ENCODE measurements around the gene LRRC75A.

The LRRC75A gene

GRCh38 chr17:16494059-16494458, 2.1 kb upstream of the LRRC75A start:
- DNase-seq (ENCODE audit: low read depth in 1 of 2, low spot score in 1 of 2) = no peak

DNA sequence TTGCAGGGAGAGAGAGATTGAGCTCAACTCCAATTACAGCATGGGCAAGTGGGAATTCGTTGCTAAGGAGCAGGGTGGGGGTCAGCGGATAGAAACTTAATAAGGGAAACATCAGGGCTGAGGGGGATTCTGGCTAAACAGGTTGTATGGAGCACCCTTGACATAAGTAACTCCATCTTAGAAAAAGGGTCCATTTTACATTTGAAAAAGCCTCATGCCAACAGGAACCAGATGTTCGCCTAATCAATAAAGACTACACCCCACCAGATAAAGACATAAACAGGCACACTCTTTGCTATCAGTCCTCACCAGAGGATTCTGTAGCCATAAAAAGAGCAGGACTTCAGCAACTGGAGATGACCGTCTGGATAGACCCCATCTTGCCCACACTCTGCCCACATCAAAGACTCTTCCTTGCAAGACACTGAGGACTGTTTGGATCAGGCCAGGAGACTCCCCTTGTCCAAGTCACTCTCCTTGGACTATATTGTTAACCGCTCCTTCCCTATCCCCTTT, 1.6 kb upstream of the LRRC75A start:
- DNase-seq (ENCODE audit: low read depth in 1 of 2, low spot score in 1 of 2) = no peak

- DNase-seq (ENCODE audit: low read depth in 1 of 2, low spot score in 1 of 2) = no peak
These were observed 879 bp upstream of the LRRC75A start for GRCh38 chr17:16492613-16493530.

GRCh38 chr17:16491131-16491702, 776 bp downstream of the LRRC75A start:
- no peak for DNase-seq (ENCODE audit: low read depth in 1 of 2, low spot score in 1 of 2)

- DNase-seq (ENCODE audit: low read depth in 1 of 2, low spot score in 1 of 2) = no peak
These were observed 2.6 kb downstream of the LRRC75A start for GRCh38 chr17:16489431-16489830.

DNA sequence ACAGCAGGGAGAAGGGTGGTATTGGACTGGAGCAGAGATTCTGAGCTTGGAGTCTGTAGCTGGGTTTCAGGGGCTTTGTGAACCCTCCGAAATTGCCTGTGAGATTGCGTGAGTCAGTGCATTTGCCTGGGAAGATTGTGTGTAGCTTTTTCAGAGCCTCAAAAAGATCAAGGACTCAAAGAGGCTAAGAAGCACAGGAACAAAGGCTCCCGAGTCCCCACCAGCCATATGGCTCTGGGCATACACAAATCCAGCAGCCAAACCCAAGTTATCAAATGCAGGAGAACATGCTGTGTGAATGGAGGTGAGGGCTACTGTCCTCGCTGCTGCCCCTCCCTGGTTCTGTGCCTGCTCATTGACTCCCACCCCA, 3.0 kb downstream of the LRRC75A start:
- DNase-seq (ENCODE audit: low read depth in 1 of 2, low spot score in 1 of 2) = no peak

GRCh38 chr17:16488186-16488967, 3.6 kb downstream of the LRRC75A start:
- DNase-seq (ENCODE audit: low read depth in 1 of 2, low spot score in 1 of 2) = no peak

- DNase-seq (ENCODE audit: low read depth in 1 of 2, low spot score in 1 of 2) = no peak
These were observed 5.4 kb downstream of the LRRC75A start for GRCh38 chr17:16486373-16487250.

DNA sequence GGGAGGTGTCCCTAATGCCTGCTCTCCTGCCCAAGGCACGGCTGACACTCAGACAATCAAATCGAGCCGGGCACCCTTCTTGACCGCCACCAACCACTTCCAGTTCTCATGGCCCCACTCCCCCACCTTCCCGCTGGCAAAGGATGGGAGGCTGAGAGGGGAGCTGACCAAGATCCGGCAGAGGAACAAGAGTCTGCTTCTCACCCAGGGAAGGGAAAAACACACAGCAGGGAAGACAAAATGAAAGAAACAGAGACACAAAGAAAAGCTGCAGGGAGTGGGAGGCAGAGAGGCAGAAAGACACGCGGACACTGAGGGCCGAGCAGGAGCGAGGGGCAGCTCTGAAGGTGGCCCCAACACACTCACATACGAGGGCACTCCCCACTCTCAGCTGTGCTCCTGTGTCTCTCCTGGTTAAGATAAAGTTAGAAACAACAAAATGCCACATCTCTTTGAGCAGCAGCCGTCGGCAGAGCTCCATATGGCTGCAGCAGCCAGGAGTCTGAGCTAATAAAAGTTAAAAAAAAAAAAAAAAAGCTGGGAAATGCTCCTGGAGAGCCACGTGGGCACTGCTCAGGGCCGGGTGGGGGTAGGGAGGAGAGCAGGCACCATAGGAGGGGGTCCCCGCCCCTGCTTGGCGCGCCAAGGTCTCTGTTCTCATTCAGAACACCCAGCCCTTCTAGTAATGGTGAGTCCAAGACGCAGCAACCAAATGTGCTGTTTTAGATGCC, 7.4 kb downstream of the LRRC75A start:
- no peak for DNase-seq (ENCODE audit: low read depth in 1 of 2, low spot score in 1 of 2)

DNA sequence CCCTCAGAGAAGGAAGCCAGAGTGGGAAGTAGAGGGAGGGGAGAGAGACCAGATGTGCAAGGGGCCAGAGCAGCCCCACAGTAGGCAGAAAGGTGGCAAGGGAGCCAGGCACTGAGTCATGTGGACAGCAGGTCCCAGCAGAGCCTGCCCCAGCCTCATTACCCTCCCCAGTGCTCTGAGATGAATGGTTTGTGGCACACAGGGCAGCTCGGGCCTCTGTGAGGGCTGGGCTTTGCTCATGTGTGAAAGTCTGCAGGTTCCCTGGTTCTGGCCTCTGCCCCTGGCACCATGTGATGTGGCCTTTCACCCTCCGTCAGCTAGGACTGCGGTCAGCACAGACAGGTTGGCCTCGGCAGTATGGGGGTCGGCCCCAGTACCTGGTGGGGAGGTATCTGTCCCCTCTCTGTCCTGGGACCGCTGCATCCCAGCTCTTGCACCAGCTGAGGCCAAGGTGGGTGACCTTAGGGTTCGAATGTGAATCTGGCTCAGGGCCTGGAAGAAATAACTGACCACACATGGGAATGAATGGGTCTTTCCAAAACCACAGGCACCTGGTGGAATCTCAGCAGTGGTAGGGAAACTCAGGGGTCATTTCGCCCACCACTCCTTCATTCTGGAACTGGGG, 8.9 kb downstream of the LRRC75A start:
- no peak for DNase-seq (ENCODE audit: low read depth in 1 of 2, low spot score in 1 of 2)

DNA sequence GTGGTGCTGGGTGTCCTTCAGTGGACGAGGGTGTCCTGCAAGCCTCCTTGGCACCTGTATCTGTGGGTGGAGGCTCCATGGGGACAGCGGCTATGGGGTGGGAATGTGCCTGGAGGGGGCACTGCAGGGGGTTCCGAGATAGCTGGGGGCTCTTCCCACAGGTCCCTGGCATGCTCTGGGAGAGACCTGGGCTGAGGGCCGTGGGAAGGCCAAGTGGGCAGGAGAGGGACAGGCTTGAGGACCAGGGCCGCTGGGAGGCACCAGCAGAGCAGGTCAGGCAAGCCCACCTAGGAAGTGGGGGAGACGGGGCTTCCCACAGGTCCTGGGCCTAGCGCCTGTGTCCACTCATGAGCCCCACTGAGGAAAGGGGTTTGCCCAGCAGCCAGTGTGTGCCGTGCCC, 9.7 kb downstream of the LRRC75A start:
- no peak for DNase-seq (ENCODE audit: low read depth in 1 of 2, low spot score in 1 of 2)

DNA sequence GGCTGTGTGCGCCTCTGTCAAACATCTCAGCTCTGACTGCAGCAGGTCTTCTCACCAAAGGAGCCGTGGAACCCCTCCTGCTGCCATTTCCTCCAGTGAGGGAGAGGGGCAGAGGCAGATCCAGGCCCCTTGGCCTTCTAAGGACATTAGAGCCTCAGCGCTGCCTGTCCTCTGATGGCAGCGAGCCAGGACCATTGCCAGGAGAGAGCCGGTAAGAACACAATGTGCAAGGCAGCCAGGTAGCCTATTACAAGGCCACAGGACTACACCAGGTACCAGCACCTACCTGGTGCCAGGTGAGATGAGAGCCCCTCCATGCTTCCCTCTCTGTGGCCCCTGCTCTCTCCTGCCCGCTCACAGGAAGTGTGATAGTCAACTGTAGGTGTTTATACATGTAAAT, 11.0 kb downstream of the LRRC75A start:
- no peak for DNase-seq (ENCODE audit: low read depth in 1 of 2, low spot score in 1 of 2)

DNA sequence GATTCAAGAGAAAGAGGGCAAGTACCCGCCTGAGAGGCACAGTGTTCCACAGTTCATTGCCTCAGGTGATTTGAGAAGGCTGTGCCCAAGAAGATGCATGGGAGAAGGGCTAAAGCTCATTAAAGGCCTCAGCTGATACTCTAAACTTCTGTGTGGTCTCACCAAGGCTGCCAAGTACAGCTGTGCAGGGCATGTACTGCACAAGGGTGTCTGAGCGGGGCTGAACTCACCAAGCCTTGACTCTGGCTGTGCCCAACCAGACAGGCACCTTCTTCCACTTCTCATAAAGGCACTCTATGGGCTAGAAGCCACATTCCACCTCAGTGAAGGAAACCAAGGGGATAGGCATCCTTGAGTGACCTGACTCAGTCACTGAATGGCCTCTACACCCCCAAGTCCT, 12.7 kb downstream of the LRRC75A start:
- DNase-seq (ENCODE audit: low read depth in 1 of 2, low spot score in 1 of 2) = no peak

DNA sequence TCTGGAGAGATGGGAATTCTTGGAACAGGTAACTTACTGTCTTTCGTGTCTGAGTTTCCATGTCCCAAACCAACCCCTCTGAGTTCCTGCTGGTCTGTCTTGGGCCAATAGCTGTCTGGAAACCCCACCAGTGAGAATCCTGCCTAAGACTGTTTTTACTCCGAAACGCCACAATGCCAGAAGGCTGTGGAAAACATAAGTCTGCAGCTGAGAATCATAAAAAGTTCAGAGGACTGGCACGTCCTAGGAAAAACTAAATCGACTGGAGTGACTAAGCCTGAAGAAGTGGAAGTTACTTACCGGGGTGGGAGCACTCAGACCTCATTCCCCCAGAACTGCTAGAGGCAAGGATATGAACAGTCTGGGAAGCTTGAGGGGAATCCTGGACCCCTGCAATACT, 13.3 kb downstream of the LRRC75A start:
- no peak for DNase-seq (ENCODE audit: low read depth in 1 of 2, low spot score in 1 of 2)

- no peak for DNase-seq (ENCODE audit: low read depth in 1 of 2, low spot score in 1 of 2)
These were observed 14.3 kb downstream of the LRRC75A start for GRCh38 chr17:16477666-16478065.

- no peak for DNase-seq (ENCODE audit: low read depth in 1 of 2, low spot score in 1 of 2)
These were observed 14.7 kb downstream of the LRRC75A start for GRCh38 chr17:16477255-16477654.

DNA sequence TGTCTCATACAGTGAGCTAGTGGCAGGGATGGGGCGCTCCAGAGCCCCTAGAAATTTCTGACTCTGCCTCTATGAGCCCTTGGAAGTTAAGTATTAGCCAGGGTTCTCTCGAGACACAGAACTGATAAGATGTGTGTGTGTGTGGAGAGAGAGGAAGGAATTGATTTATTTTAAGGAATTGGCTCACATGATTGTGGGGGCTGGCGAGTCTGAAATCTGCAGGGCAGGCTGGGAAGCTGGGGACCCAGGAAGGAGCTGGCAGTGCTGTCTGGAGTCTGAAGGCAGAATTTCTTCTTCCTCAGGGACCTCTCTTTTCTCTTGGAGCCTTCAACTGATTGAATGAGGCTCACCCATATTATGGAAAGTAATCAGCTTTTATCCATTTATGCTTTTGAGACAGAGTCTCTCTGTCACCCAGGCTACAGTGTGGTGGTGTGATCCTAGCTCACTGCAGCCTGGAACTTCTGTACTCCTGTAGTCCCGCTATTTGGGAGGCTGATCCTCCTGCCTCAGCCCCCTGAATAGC, 16.8 kb downstream of the LRRC75A start:
- no peak for DNase-seq (ENCODE audit: low read depth in 1 of 2, low spot score in 1 of 2)

DNA sequence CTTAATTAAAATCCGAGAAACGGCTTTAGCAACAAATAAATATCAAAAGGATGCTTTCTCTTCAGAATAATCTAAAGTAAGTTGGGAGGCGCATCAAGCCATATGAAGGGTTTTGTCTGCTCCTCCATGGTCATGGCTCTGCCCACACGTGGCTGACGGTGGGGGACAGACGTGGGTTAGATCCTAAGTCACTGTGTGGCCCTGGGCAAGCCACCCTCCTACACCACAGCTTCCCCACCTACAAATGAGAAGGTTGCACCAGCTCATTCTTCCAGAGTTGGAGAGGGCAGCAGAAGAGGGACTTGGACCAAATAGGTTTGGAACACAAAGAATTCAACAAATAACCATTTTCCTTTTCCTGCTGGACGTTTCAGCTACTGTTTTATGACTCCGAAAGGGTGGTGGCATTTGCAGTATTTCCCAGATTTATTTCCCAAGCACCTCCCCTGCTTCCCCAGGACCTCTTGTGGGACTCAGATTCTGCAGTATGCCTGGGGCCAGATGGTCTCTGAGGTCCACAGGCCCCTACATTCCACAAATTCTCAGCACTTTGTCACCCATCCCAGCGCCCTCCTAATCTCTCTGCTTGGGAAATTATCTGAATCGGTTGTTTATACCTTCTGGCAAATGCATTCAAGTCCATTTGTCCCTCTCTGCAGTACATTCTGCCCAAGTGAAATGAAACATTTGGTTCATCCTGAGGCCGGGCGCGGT, 17.8 kb downstream of the LRRC75A start:
- no peak for DNase-seq (ENCODE audit: low read depth in 1 of 2, low spot score in 1 of 2)
